ENCODE measurements around the gene ZC3H12A. TPM values are rescaled to one million over a fixed set of nuclear protein-coding genes. Genes with fewer than 3 reads are reported as not detected.

The ZC3H12A gene
- total RNA-seq, 1 donor from 2014 or later = 12.8 TPM

GRCh38 chr1:37476460-37477197, 2.2 kb downstream of the ZC3H12A start:
- peak overlapping the region; percentile 83 for H3K4me3 ChIP-seq
- intact Hi-C loops (cut with DNase I) = no loop called here
- peak overlapping the region; percentile 96 for H3K27ac ChIP-seq
- ATAC-seq = peak; percentile 0 to 12
- no peaks in the 10 kb centered on the region for H3K27me3 ChIP-seq (ENCODE audit: low read depth)
- TF ChIP-seq CTCF (IDR thresholded peaks at IDR 0.05) = no peak
- peaks cover 91% of the 10 kb centered on the region for H3K4me1 ChIP-seq
- H3K9me3 ChIP-seq = no peaks in the 10 kb centered on the region
- H3K36me3 ChIP-seq = peaks cover 39% of the 10 kb centered on the region
- DNase-seq = peak; percentile 53

- H3K27ac ChIP-seq = peak overlapping the region; percentile 96
- intact Hi-C loops (cut with DNase I) = no loop called here
- no peak for TF ChIP-seq CTCF (IDR thresholded peaks at IDR 0.05)
- peak; percentile 4 to 32 for ATAC-seq
- H3K4me1 ChIP-seq = peaks cover 89% of the 10 kb centered on the region
- H3K27me3 ChIP-seq (ENCODE audit: low read depth) = no peaks in the 10 kb centered on the region
- peaks cover 46% of the 10 kb centered on the region for H3K36me3 ChIP-seq
- peak overlapping the region; percentile 83 for H3K4me3 ChIP-seq
- peak; percentile 68 for DNase-seq
- H3K9me3 ChIP-seq = no peaks in the 10 kb centered on the region
Measured at GRCh38 chr1:37477198-37477931, 3.0 kb downstream of the ZC3H12A start.

- Histone ChIP-seq H3K4me1 (peaks cover 84% of the 10 kb centered on the region), H3K4me3 (peak overlapping the region; percentile 83), H3K27ac (peak overlapping the region; percentile 96), H3K36me3 (peaks cover 52% of the 10 kb centered on the region), H3K27me3 (ENCODE audit: low read depth) (no peaks in the 10 kb centered on the region), H3K9me3 (no peaks in the 10 kb centered on the region)
- ATAC-seq = no peak
- intact Hi-C loops (cut with DNase I) = no loop called here
- DNase-seq = no peak
- TF ChIP-seq CTCF (IDR thresholded peaks at IDR 0.05) = no peak
Measured at GRCh38 chr1:37477946-37478345, 3.6 kb downstream of the ZC3H12A start.

- DNase-seq (no peak), ATAC-seq (no peak)
- Histone ChIP-seq H3K27me3 (ENCODE audit: low read depth) (no peaks in the 10 kb centered on the region), H3K9me3 (no peaks in the 10 kb centered on the region), H3K4me3 (peak overlapping the region; percentile 83), H3K36me3 (peaks cover 57% of the 10 kb centered on the region), H3K27ac (peak overlapping the region; percentile 96), H3K4me1 (peaks cover 78% of the 10 kb centered on the region)
- TF ChIP-seq CTCF (IDR thresholded peaks at IDR 0.05) = no peak
- intact Hi-C loops (cut with DNase I) = no loop called here
Measured at GRCh38 chr1:37478451-37478881, 4.1 kb downstream of the ZC3H12A start.

- intact Hi-C loops (cut with DNase I) = no loop called here
- peak overlapping the region; percentile 96 for H3K27ac ChIP-seq
- H3K4me1 ChIP-seq = peaks cover 76% of the 10 kb centered on the region
- peak overlapping the region; percentile 83 for H3K4me3 ChIP-seq
- H3K27me3 ChIP-seq (ENCODE audit: low read depth) = no peaks in the 10 kb centered on the region
- no peaks in the 10 kb centered on the region for H3K9me3 ChIP-seq
- ATAC-seq (no peak), DNase-seq (no peak)
- TF ChIP-seq CTCF (IDR thresholded peaks at IDR 0.05) = no peak
- peaks cover 61% of the 10 kb centered on the region for H3K36me3 ChIP-seq
Measured at GRCh38 chr1:37478890-37479254, 4.5 kb downstream of the ZC3H12A start.

All from lower lobe of right lung (tissue), 2 donors.